T follicular helper cell (primary cell): ENCODE results near the gene DPP10.

Source experiments
- DNase-seq: peaks from one replicate; pipeline ENCODE4 v3.0.0-alpha.2; 2020; ENCODE audit warnings: low read depth

The DPP10 gene

DNA sequence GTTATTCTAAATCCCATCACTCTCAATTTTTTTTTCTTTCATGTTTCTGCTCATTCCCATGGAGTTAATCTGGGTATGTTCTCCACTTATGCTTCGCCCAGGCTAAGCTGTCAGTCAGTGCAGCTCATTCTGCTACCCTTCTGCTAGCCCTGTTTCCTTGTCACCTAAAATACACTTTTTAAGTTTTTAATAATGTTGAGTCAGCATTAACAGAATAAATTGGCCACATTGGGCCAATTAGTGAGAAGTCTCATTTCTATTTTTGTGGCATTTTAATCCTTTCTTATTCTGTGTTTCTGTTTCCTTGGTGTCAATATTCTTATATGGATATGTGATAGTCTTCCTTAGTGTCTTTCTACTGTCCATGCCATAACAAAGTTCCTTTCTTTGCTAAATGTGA, 1126.2 kb downstream of the DPP10 start:
- no peak for DNase-seq

DNA sequence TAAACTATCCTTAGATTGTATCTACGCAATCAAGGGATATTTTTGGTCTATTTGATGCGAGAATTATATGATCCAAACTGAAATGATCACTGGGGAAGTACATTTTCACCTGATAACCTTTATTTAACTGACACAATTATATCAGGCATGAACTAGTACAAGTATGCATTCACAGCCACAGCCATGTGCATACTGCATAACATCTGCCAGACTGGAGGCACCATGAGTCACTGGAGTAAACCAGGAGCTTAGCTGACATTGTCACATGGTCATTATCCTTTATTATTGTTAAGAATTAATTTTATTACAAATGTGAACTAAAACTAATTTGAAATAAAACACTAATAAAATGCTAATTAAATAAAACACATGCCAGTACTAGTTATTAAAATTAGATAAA, 1127.1 kb downstream of the DPP10 start:
- DNase-seq, result no peak

DNA sequence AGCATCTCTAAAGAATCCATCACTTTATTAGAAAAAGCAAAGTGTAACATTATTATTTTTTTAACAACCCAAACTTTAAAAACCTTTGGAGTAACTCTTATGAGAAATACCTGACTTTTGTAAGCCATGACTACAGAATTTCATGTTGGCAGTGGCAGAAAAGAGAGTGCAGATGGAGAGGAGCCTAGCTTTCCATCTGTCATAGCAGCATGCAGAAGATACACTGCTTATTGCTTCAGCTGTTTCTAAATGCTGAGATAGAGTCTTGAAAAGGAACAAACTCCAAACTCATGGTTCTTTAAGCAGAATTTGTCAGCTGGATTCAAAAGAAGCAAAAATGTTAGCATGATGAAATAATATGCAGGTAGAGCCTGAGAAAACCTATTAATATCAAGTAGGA, 1130.3 kb downstream of the DPP10 start:
- no peak for DNase-seq

DNA sequence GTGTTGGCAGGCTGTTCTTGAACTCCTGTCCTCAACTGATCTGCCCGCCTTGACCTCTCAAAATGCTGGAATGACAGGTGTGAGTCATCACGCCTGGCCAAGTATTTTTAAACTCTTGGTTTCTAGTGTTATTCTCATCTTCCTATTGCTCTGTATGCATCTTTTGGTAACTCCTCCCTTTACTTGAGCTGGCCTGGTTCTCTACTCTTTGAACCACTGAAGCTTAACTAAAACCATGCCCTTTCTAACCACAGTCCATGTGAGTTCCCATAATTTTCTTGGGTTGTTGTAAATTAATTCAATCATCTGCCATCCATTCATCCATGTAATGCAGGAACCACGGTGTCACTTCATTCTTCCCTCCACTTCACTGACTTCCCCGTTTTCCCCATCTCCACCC, 1131.3 kb downstream of the DPP10 start:
- DNase-seq, result no peak

DNA sequence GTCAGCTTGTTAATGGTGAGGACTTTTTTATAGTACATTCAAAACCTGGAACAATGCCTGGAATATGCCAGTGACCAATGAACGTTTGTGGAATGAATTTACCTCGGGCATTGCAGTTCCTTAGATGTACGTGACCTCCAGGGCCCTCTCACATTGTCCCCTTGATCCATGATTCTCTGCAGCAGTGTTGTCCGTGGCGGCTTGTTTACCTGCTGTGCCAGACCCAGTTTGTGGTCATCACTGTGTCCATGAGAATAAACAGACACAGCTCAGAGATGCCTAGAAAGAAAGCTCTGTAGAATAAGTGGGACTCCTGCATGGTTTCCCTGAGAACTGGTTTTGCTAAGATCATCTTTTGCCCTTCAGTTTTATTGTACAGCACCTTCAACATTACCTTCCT, 1132.2 kb downstream of the DPP10 start:
- no peak for DNase-seq

DNA sequence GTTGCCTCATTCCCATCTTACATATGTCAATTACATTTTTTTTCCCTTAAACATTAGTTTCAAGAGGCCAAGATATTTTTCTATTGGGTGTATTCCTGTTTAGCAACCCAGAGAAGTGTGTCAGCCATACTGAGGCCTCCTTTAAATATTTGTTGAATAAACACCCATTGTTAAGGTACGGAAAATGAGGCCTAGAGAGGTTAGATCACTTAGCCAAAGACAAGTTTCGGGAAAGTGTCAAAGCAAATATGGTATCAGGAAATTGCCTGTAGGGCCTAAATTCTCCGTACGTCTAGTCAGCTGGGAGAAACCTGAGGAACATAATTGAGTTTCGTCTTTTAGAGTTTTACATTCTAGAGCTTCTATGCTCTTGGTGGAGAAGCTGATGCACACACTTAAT, 1138.3 kb downstream of the DPP10 start:
- DNase-seq, result no peak

DNA sequence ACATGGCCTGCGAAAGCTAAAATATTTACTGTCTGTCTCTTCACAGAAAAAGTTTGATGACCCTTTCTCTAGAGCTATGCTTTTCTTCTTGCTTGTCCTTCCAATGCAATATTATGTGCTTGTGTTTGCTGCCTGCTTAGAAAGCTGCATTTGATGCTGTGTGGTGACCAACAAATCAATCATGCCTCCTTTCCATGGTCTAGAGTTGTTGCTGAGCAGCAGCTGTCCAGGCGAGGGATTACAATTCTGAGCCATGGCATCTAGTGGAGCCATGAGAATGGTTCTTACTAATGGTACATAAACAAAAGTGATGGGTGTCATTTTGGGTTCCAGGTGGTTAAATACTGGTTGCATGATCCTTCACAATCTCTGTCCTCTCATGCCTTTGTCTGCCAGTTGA, 1142.1 kb downstream of the DPP10 start:
- no peak for DNase-seq

DNA sequence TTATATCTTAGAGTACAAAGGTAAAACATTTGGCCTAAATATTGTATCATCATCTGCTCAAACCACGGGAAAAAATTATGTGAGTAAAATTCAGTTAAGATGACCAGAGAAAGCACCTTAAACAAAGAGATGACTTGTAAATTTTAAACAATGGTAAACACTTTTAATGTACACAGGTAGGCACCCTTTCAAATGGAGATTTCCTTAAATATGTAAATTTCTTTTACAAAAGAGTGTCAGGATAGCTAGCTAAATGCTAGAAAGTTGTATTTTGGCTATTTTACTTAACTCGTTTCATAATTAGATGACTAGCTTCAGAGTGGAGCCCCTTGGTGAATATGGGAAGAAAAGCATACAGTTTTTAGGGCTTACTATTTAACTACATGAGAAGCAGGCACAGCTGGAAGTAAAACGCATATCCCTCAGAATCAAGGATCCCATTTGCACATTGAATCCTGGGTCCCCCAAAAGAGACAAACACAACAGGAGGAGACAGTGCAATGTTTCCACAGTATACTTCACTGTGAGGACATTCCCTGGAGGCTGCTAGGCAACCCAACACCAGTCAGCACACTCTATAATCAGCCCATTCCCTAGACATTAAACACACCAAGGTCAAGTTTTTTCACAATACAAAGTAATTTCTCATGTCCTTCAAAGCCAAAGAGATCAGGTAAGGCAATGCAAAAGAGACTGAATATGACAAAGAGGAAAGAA, 1154.4 kb downstream of the DPP10 start:
- no peak for DNase-seq

DNA sequence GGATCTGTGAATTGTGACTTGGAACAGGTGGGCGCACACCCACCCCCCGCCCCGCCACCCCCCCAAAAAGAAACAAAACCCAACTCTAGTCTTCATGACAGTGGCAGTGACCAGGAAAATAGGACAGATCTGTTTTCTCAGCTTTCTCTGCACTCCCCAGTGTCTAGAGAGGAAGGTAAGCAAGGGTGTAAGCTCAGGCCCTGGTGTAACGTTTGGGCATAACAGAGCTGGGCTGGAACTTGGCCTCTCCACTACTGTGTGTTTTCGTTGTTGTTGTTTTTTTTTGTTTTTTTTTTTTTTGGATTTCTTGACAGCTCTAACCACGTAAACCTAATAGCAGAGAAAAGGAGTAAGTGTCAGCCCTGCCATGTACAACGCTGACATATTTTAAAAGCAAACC, 1160.8 kb downstream of the DPP10 start:
- DNase-seq, result no peak

DNA sequence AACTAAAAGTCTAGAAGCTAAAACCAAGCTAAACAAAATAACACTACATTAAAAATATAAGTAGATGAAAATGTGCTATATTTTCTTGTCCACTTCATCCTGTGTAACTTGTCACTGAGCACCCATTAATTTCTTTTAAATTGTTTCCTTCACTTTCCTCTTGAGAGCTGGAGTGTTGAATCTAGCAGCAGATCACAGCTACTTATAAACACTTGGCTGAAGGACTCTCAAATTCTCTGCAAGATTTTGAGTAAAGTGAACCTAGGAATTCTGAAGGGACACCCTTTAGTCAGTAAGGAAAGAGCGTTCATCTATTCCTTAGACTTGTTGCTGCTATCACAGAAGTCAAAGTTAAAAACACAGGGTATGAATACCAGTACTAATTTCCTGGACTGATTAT, 1163.9 kb downstream of the DPP10 start:
- no peak for DNase-seq

DNA sequence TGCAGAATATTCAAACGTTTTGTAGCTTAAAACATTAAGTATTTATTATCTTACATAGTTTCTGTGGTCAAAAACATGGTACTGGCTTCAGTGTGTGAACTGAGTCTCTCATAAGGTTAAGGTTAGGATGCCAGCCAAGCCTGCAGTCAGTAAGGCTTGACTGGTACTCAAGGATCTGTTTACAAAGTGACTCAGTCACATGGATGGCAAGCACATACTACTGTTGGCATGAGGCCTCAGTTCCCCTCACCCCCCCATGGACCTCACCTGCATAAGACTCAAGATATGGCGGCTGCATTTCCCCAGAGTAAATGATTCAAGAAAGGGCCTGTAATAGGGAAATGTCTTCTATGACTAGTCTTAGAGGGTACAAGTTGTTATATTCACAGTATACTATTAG, 1167.5 kb downstream of the DPP10 start:
- no peak for DNase-seq

DNA sequence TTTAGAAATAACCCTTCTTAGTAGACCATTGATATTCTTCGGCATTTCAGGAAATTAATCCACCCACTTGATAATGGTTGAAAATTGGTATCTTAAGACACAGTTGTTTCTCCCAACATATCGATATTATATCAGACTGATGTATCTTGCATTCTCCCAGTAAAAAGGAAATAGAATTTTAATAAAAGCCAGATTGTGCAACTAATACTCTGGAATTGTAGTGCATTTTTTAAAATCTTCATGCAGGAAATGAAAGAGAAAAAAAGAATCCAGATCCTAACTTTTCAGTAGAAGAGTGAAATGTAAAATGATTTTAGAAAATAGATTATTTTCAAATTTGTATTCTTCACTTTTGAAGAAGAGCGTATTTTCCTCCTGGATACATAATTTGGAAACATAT, 1168.4 kb downstream of the DPP10 start:
- DNase-seq, result no peak

DNA sequence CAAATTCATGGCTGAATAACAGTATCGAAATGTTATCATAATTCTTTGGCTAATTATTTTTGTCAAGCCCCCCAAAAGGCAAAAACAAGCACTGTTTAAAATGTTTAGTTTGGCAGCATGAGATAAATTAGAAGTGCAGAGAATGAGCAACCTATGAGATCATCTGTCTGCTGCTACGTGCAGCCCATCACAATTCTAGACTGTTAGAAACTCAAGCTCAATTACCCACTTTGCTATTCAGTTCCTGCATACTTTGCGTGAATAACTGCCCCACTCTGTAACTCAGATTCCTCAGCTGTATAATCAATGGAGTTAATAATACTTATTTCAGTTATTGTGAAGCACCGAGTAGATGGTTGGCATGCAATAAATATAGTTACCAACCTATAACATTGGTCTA, 1181.9 kb downstream of the DPP10 start:
- no peak for DNase-seq

DNA sequence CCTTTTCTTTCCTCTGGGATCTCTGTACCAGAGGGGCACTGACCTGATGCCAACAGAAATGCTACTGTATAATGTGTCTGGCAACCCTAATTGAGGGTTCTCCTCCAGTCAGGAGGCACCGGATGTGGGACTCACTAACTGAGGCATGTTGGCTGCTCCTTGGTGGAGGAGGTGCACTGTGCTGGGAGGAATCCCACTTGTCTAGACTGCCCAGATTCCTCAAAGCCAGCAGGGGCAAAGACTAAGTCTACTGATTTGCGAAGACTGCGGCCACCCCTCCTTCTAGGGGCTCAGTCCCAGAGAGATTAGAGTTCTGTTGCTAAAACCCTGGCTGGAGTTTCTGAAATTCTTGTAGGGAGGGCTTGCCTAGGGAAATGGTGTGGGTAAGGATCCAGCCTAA, 1192.1 kb downstream of the DPP10 start:
- no peak for DNase-seq

DNA sequence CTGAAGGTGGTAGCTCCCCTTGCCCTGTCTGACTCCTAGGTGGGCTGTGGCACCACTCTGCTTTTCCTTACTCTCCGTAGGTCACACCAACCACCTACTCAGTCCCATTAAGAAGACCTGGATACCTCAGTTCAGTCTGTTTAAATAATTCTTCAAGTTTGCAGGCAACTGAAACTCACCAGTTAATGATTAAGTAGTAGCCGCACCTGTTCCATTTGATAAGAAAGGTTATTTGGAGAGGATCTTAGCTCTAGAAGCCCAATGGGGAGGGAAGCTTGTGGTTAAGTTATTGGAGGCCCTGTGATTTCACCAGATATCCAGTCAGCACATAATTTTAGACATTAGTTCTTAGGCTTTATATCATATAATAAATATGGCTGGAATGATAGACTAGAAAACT, 1193.0 kb downstream of the DPP10 start:
- no peak for DNase-seq

DNA sequence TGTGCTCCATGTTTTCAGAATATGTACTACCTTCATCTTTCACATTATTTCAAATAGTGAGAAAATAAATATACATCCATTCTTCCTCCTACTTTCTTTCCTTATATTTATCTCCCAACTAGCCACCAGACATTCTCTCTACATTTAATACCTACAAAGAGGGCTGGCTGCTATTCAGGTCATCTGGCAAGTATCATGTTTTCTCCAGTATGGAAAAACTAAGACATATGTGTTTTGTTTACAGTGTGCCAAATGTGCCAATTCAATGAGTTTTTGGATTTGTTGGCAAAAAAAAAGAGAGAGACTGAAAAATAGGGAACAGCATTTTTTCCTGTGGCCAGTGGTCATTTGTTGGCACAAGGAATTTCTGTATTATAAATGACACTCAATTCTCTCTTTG, 1207.3 kb downstream of the DPP10 start:
- no peak for DNase-seq

DNA sequence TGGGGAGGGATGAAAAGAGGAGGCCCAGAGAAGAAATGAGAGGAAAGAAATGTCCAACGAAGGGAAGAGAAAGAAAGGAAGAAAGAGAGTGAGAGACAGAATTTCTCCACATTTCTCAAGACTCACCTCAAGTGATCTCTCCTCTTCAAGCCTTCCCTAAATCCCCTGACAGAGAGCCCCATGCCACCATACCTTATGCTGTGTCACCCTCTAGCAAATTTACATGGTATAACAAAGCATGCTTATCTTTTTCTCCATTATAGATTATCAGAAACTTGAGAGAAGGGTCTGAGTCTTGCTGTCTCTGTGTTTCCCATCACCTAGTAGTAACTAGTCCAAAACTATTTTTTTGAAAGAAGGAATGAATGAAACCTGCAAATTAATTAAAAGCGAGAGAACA, 1208.4 kb downstream of the DPP10 start:
- DNase-seq, result no peak

DNA sequence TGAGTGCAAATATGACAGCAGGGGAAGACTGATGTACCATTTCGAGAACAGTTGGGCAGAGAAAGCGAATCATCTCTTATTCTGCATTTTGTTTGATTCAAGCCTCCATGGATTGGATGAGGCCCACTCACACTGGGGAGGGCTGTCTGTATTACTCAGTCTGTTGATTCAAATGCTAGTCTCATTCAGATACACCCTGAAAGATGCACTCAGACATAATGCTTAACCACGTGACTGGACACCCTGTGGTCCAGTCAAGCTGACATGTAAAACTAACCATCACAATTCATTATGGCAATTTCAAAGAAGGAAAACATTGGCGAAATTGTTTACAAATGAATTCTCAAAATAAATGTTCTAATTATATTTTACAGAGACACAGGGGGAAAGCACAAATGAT, 1210.2 kb downstream of the DPP10 start:
- no peak for DNase-seq

DNA sequence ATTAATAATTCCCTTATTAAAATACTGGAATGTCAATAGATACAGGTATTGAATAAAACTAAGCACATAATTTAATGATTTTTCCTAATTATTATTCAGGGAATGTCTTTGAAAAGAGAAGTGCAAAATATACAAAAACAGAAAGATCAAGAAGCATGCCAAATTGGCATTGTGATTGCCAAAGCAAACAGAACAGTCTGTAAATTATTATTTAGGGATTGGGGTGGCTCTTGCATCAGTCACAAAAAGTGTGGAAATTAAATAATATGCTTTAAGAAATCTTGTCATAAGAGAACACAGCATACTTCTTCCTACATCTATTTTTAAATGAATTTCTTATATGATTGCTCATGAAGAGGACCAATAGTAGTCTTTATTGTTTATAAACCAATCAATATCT, 1211.9 kb downstream of the DPP10 start:
- no peak for DNase-seq

DNA sequence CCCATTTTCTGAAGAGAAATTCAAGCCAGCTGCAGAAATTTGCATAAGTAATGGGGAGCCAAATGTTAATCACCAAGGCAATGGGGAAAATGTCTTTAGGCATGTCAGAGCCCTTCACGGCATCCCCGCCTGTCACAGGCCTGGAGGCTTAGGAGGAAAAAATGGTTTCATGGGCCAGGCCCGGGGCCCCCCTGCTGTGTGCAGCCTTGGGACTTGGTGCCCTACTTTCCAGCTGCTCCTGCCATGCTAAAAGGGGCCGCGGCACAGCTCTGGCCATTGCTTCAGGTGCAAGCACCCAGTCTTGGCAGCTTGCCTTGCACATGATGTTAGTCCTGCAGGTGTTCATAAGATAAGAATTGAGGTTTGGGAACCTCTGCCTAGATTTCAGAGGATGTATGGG, 1235.7 kb downstream of the DPP10 start:
- DNase-seq, result no peak

DNA sequence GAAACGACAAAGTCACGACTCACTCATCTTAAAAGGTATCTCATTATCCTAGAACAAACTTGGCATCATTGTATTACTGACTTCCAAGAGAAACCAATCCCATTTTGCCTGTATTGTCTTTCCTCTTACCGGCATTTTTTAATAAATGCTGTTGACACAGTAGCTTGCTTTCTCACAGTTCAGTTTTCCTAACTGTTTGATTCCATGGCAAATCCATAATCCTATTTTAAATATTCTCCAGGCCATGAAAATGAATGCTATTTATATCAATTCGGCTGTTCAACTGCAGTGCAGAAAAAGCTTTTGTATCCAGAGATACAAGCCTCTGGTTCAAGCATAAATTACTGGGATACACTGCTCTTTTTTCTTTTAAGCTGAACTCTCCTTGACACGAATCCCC, 1241.9 kb downstream of the DPP10 start:
- no peak for DNase-seq

DNA sequence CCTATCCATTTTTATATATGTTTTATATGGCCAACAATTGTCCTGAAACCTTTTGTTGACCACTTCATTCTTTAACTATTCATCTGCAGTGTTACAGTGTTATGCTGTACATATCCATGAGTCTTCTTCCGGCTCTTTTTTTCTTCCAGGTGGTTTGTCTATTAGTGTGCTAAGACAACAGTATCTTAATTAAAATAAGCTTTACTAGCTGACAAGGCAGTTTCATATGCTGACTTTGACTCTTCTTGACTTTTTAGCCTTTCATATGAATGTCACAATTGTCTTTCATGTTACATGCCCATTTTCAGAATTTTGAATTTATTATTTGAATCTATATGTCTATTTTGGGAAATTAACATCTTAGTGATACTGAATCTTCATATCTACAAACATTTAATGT, 1249.0 kb downstream of the DPP10 start:
- no peak for DNase-seq

DNA sequence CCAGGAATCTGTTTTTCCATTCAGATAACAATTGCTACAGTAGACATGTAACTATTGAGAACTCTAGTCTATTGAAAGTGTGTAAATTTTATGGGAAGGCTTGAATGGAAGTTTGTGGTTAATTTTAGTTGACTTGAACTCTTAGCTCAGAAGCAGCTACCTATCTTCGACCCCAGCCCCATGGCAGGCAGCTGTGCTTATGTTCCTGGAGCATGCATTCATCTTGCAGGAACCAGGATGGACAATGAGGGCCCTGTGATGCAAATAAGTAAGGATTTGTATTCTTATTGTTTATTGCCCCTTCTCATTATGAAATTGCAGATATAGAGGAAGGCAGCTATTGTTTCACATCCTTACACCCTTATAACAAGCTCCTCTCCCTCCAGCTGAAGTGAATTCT, 1252.2 kb downstream of the DPP10 start:
- no peak for DNase-seq

DNA sequence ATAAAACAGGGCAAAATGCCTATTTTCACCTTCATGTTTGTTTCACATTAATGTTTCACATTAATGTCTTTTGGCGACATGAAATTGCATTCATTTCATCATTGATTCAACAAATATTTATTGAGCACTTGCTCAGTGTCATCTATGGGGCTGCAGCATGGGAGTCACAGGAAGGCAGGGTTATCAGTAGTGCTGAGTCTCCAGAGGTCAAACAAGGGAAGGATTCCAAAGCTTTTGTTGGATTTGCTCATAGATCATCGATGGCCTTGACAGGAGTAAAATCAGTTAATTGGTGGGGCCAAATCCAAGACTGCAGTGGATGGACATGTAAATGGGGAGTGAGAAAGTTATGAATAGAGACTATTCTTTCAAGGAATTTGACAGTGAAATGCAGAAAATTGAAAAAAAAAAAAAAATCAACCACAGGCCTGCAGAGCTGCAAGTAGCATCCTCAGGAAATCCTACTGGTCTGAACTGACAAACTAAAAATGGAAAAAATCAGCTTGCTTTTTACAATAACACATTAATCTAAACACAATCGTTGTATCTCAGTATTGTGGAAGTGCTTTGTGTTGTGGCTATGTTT, 1290.8 kb downstream of the DPP10 start:
- no peak for DNase-seq
